HG02884 (cell line): ENCODE data around the gene PRXL2A.
"Not testable (repeated sequence)": the region's sequence is repeated elsewhere in the genome, so short reads cannot be mapped to it uniquely, and the experiment has no call there.

ENCODE experiments used
- ATAC-seq: cut with Tn5 transposase; IDR thresholded peaks from one replicate; pipeline ENCODE4 v1.9.1; 2021; ENCODE audit warnings: mild to moderate bottlenecking, moderate library complexity; ENCODE audit not compliant: unreplicated experiment

PRXL2A gene

GRCh38 chr10:80473692-80474596 lies 65.6 kb downstream of the PRXL2A start:
- ATAC-seq = no peak

DNA sequence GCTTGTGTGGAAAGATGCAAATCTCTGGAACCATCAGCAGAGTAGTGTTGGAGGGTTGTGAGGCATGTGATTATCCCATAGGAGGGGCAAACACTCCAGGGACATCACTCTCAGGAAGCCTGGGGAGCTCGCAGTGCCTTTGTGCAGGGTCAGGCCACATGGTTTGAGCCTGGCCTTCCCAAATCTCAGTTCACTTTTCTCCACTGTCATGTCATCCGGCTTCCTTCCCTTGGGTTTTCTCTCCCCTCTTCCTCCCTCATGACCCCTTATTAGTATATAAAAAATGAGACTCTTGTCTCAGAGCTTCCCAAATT lies 66.2 kb downstream of the PRXL2A start:
- ATAC-seq = no peak

DNA sequence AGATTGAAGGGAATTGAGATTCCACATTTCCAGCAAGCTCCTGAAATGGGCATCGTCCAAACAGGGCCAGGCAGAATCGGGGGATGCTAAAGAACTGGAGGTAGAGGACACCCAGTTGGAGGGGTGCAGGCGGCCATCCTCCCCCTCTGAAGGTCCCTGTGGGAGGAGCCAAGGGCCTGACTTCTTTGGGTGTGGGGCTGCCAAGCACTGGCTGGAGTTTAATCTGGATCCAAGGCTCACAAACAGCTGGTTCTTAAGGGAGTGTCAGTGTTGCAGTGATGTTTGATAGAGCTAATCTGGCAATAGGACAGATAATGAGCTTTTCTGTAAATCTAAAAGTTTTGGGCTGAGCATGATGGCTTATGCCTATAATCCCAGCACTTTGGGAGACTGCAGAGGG lies 66.6 kb downstream of the PRXL2A start:
- no peak for ATAC-seq

DNA sequence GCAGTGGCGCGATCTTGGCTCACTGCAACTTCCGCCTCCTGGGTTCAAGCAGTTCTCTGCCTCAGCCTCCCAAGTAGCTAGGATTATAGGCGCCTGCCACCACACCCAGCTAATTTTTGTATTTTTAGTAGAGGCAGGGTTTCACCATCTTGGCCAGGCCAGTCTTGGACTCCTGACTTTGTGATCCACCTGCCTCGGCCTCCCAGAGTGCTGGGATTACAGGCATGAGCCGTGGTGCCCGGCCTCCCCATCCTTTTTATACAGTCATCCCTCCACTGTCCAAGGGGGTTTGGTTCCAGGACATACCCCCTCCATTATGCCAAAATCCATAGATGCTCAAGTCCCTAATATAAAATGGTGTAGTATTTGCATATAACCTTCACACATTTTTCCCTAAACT lies 67.3 kb downstream of the PRXL2A start:
- not testable (repeated sequence) for ATAC-seq

DNA sequence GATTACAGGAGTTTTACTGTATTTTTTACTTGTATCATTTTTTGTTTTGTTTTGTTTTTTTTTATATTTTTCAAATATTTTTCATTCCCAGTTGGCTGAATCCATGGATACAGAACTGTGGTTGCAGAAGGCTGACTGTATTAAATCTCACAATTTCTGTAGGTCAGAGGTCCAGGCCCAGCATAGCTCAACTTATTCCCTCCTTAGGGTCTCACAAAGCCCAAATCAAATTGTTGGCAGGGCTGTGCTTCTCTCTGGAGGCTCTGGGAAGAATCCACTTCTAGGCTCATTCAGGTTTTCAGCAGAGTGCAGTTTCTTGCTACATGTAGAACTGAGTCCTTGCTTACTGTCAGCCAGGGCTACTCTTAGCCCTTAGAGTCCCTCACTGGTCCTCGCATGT lies 68.3 kb downstream of the PRXL2A start:
- ATAC-seq = no peak

- no peak for ATAC-seq
Observed at GRCh38 chr10:80477813-80478212, 69.5 kb downstream of the PRXL2A start.

DNA sequence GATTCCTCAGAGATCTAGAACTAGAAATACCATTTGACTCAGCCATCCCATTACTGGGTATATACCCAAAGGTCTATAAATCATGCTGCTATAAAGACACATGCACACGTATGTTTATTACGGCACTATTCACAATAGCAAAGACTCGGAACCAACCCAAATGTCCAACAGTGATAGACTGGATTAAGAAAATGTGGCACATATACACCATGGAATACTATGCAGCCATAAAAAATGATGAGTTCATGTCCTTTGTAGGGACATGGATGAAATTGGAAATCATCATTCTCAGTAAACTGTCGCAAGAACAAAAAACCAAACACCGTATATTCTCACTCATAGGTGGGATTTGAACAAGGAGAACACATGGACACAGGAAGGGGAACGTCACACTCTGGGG lies 72.0 kb downstream of the PRXL2A start:
- not testable (repeated sequence) for ATAC-seq

GRCh38 chr10:80480852-80481251 lies 72.5 kb downstream of the PRXL2A start:
- no peak for ATAC-seq

DNA sequence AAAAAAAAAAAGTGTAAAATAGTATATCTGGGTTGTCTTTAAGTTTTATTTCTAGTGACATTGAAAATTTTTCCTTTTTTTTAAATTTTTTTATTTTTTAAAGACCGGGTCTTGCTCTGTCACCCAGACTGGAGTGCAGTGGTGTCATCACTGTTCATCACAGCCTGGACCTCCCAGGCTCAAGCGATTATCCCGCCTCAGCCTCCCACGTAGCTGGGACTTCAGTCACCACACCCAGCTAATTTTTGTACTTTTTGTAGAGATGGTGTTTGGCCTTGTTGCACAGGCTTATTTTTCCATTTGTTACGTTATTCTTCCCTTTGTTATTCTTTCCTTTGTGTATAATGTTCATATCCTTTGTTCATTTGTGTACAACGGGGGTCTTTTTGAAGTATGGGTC lies 75.9 kb downstream of the PRXL2A start:
- ATAC-seq = no peak

- ATAC-seq = no peak
Observed at GRCh38 chr10:80484676-80485075, 76.3 kb downstream of the PRXL2A start.

GRCh38 chr10:80485076-80485945 lies 77.0 kb downstream of the PRXL2A start:
- no peak for ATAC-seq

- no peak for ATAC-seq
Observed at GRCh38 chr10:80485946-80486764, 77.8 kb downstream of the PRXL2A start.
